Measurements from ENCODE around the gene LRIT1.

The LRIT1 gene

DNA sequence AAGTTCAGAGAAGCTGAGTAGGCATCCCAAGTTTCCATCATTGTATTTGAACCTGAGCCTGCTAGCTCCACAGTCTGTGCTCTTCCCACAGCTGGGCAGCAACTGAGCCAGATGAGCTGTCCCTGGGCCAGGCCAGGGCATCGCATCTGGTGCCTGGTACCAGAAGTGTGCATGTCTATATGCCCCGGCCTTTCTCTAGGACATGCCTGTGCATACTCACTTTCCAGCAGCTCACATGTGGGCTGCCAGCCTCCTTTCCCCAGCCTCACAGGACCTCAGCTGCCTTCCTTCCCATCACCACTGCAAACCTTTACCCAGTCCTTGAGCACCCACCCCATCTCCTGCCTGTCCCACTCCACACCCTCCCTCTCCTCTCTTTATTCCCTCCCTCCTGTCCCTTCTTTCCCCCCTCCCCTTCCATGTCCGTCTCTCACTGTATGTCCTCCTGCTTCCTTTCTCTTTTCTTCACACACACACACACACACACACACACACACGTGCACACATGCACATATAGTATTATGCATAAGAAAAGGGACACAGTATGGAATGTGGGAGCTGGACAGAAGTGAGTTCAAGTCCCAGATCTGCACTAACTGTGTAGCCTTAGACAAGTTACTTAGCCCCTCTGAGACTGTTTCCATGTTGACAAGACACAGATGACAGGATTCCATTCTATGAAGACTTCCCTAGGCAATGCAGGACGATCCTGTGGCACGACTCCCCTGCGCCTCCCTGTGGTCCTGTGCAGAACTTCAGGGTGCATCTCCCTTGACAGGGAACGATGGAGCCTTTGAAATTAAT is 36.1 kb downstream of the LRIT1 start:
- Histone ChIP-seq H3K9ac (ENCODE audit: low read length) (no peak overlapping the region), H3K4me1 (ENCODE audit: control insufficient read depth, insufficient read depth, low read length) (no peaks in the 10 kb centered on the region), H3K27me3 (ENCODE audit: control insufficient read depth, insufficient read depth, low read length) (no peaks in the 10 kb centered on the region), H3K4me3 (ENCODE audit: low read length) (no peak overlapping the region), H3K36me3 (ENCODE audit: control insufficient read depth, insufficient read depth, low read length) (no peaks in the 10 kb centered on the region), H3K9me3 (ENCODE audit: control insufficient read depth, low read length) (no peaks in the 10 kb centered on the region)

- Histone ChIP-seq H3K36me3 (ENCODE audit: control insufficient read depth, insufficient read depth, low read length) (no peaks in the 10 kb centered on the region), H3K4me1 (ENCODE audit: control insufficient read depth, insufficient read depth, low read length) (no peaks in the 10 kb centered on the region), H3K27me3 (ENCODE audit: control insufficient read depth, insufficient read depth, low read length) (no peaks in the 10 kb centered on the region), H3K9me3 (ENCODE audit: control insufficient read depth, low read length) (no peaks in the 10 kb centered on the region), H3K4me3 (ENCODE audit: low read length) (no peak overlapping the region), H3K9ac (ENCODE audit: low read length) (no peak overlapping the region)
Observed at GRCh38 chr10:84204610-84205009, 36.7 kb downstream of the LRIT1 start.

DNA sequence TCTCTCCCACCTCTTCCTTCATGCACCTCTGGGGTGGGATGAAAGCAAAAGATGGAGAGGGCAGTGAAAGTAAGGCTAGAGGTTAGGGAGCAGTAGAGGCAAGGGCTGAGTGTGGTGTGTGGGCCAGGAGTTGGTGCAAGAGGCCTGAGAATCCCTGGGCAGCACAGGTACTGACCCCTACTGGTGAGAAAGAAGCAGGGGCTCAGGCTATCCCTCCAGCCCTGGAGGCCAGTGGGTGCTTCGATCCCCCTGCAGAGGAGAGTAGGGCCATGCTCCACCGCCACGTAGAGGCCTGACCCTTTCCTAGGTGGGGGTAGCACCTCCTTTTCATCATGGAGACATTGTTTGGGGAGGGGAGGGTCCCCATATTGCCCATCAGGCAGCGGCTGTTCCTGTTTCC is 37.2 kb downstream of the LRIT1 start:
- no peak overlapping the region for H3K9ac ChIP-seq (ENCODE audit: low read length)
- H3K4me3 ChIP-seq (ENCODE audit: low read length), result no peak overlapping the region
- H3K27me3 ChIP-seq (ENCODE audit: control insufficient read depth, insufficient read depth, low read length), result no peaks in the 10 kb centered on the region
- no peaks in the 10 kb centered on the region for H3K36me3 ChIP-seq (ENCODE audit: control insufficient read depth, insufficient read depth, low read length)
- no peaks in the 10 kb centered on the region for H3K4me1 ChIP-seq (ENCODE audit: control insufficient read depth, insufficient read depth, low read length)
- H3K9me3 ChIP-seq (ENCODE audit: control insufficient read depth, low read length), result no peaks in the 10 kb centered on the region

DNA sequence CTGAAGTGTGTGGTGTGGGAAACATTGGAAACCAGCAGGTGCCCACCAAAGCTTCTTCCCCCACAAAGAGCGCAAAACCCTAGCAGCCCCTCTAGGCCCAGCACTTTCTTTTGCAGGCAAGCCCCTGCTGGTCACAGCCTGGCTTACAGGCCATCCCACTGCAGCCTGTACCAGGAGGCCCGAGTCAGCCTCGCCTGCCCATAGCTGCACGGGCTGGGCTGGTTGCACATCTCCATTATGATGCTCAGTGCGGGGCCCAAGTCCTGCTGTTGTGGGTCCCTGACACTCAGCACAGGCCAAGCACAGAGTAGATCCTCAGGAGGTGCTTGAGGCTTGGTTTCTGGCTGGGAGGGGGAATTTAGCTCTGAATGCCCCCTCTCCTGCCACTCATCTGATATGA is 39.0 kb downstream of the LRIT1 start:
- Histone ChIP-seq H3K9me3 (ENCODE audit: control insufficient read depth, low read length) (no peaks in the 10 kb centered on the region), H3K9ac (ENCODE audit: low read length) (no peak overlapping the region), H3K36me3 (ENCODE audit: control insufficient read depth, insufficient read depth, low read length) (no peaks in the 10 kb centered on the region), H3K4me1 (ENCODE audit: control insufficient read depth, insufficient read depth, low read length) (no peaks in the 10 kb centered on the region), H3K27me3 (ENCODE audit: control insufficient read depth, insufficient read depth, low read length) (peaks cover 7% of the 10 kb centered on the region), H3K4me3 (ENCODE audit: low read length) (no peak overlapping the region)

- no peak overlapping the region for H3K4me3 ChIP-seq (ENCODE audit: low read length)
- H3K9ac ChIP-seq (ENCODE audit: low read length), result no peak overlapping the region
- no peaks in the 10 kb centered on the region for H3K36me3 ChIP-seq (ENCODE audit: control insufficient read depth, insufficient read depth, low read length)
- H3K4me1 ChIP-seq (ENCODE audit: control insufficient read depth, insufficient read depth, low read length), result no peaks in the 10 kb centered on the region
- peaks cover 14% of the 10 kb centered on the region for H3K27me3 ChIP-seq (ENCODE audit: control insufficient read depth, insufficient read depth, low read length)
- H3K9me3 ChIP-seq (ENCODE audit: control insufficient read depth, low read length), result no peaks in the 10 kb centered on the region
Observed at GRCh38 chr10:84201682-84202081, 39.7 kb downstream of the LRIT1 start.

- Histone ChIP-seq H3K4me3 (ENCODE audit: low read length) (no peak overlapping the region), H3K9ac (ENCODE audit: low read length) (no peak overlapping the region), H3K27me3 (ENCODE audit: control insufficient read depth, insufficient read depth, low read length) (peaks cover 18% of the 10 kb centered on the region), H3K4me1 (ENCODE audit: control insufficient read depth, insufficient read depth, low read length) (no peaks in the 10 kb centered on the region), H3K36me3 (ENCODE audit: control insufficient read depth, insufficient read depth, low read length) (no peaks in the 10 kb centered on the region), H3K9me3 (ENCODE audit: control insufficient read depth, low read length) (no peaks in the 10 kb centered on the region)
Observed at GRCh38 chr10:84201244-84201606, 40.1 kb downstream of the LRIT1 start.

DNA sequence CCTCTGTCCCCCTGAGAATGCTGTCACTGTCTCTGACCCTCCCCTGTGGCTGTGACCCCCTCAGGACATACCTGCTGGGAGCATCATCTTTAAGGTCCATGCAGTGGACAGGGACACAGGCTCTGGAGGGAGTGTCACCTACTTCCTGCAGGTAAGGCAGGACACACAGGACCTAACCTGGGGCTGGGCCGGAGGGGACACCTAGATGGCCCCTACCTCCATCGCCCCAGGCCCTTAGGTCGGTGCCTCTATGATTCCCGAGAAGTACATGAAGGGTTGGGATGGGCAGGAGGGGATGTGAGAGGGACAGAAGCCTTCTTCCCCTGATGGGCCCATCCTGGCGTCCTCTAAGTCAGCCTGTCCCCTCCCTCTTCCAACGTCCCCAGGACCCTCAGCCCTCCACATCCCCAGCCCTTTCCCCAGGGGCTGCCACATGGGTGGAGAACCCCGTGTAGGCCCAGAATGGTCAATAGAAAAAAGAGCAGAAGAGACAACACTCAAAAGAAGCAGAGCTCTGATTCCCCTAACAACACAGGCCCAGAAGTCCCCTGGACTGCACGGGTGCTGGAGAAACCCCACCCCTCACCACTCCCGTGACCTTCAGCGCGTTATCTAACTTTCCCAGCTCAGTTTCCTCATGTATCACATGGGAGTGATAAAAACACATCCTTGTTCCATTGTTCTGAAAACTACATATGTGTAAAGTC is 40.7 kb downstream of the LRIT1 start:
- no peak overlapping the region for H3K9ac ChIP-seq (ENCODE audit: low read length)
- H3K4me3 ChIP-seq (ENCODE audit: low read length), result no peak overlapping the region
- H3K27me3 ChIP-seq (ENCODE audit: control insufficient read depth, insufficient read depth, low read length), result peaks cover 24% of the 10 kb centered on the region
- no peaks in the 10 kb centered on the region for H3K9me3 ChIP-seq (ENCODE audit: control insufficient read depth, low read length)
- H3K36me3 ChIP-seq (ENCODE audit: control insufficient read depth, insufficient read depth, low read length), result no peaks in the 10 kb centered on the region
- H3K4me1 ChIP-seq (ENCODE audit: control insufficient read depth, insufficient read depth, low read length), result no peaks in the 10 kb centered on the region

GRCh38 chr10:84198206-84198915 is 43.0 kb downstream of the LRIT1 start:
- Histone ChIP-seq H3K9ac (ENCODE audit: low read length) (no peak overlapping the region), H3K4me1 (ENCODE audit: control insufficient read depth, insufficient read depth, low read length) (no peaks in the 10 kb centered on the region), H3K36me3 (ENCODE audit: control insufficient read depth, insufficient read depth, low read length) (no peaks in the 10 kb centered on the region), H3K9me3 (ENCODE audit: control insufficient read depth, low read length) (no peaks in the 10 kb centered on the region), H3K27me3 (ENCODE audit: control insufficient read depth, insufficient read depth, low read length) (peaks cover 47% of the 10 kb centered on the region), H3K4me3 (ENCODE audit: low read length) (no peak overlapping the region)

DNA sequence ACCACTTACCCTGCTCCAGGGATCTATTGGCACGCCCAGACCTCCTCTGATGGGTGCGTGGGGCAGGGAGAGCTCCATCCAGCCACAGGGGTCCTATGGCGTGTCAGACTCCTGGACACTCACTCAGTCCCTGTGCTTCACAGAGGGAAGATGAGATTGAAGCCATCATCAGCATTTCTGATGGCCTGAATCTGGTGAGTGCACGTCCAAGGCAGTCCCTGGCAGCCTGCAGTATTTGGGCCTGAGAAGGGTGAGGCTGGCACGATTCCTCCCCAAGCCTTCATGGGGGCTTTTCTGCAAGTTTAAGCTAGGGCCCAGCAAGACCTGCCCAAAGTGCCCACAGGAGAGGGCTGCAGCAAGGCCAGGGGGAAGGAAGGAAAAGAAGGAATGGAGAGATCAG is 43.7 kb downstream of the LRIT1 start:
- Histone ChIP-seq H3K9ac (ENCODE audit: low read length) (no peak overlapping the region), H3K36me3 (ENCODE audit: control insufficient read depth, insufficient read depth, low read length) (no peaks in the 10 kb centered on the region), H3K9me3 (ENCODE audit: control insufficient read depth, low read length) (no peaks in the 10 kb centered on the region), H3K4me3 (ENCODE audit: low read length) (no peak overlapping the region), H3K27me3 (ENCODE audit: control insufficient read depth, insufficient read depth, low read length) (peaks cover 52% of the 10 kb centered on the region), H3K4me1 (ENCODE audit: control insufficient read depth, insufficient read depth, low read length) (no peaks in the 10 kb centered on the region)

- Histone ChIP-seq H3K9me3 (ENCODE audit: control insufficient read depth, low read length) (no peaks in the 10 kb centered on the region), H3K27me3 (ENCODE audit: control insufficient read depth, insufficient read depth, low read length) (peaks cover 53% of the 10 kb centered on the region), H3K4me3 (ENCODE audit: low read length) (no peak overlapping the region), H3K9ac (ENCODE audit: low read length) (no peak overlapping the region), H3K4me1 (ENCODE audit: control insufficient read depth, insufficient read depth, low read length) (no peaks in the 10 kb centered on the region), H3K36me3 (ENCODE audit: control insufficient read depth, insufficient read depth, low read length) (no peaks in the 10 kb centered on the region)
Observed at GRCh38 chr10:84196941-84197340, 44.4 kb downstream of the LRIT1 start.

DNA sequence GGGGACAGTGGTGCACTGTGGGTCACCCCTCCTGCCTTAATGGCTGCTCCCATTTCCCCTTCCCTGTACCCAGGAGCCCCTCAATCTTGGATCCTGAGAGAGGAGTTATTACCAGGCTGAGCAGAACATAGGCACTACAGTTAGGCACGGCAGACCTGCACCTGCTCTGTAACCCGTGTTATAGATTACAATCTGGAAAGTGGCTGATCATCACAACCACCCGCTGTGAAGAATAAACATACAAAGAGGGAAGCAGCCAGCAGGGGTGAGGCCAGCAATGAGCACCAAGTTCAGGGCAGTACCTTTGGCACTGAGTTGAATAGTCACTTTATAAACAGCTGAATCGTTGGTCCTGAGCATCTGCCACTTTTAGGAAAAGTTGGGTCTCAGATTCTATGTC is 45.3 kb downstream of the LRIT1 start:
- Histone ChIP-seq H3K4me3 (ENCODE audit: low read length) (no peak overlapping the region), H3K9ac (ENCODE audit: low read length) (no peak overlapping the region), H3K27me3 (ENCODE audit: control insufficient read depth, insufficient read depth, low read length) (peaks cover 58% of the 10 kb centered on the region)

More for the DNA sequence above, 45.3 kb downstream of the LRIT1 start:
- H3K9me3 ChIP-seq (ENCODE audit: control insufficient read depth, low read length), result no peaks in the 10 kb centered on the region
- H3K36me3 ChIP-seq (ENCODE audit: control insufficient read depth, insufficient read depth, low read length), result no peaks in the 10 kb centered on the region
- no peaks in the 10 kb centered on the region for H3K4me1 ChIP-seq (ENCODE audit: control insufficient read depth, insufficient read depth, low read length)
